ENCODE measurements around the gene DHX16. TPM values are rescaled to one million over a fixed set of nuclear protein-coding genes. Genes with fewer than 3 reads are reported as not detected.

The DHX16 gene
- total RNA-seq, 1 experiment from 2014 or later: 41.3 TPM

- Mint-ChIP-seq H3K27ac (ENCODE audit: low read depth, unreplicated experiment) (peak overlapping the region; percentile 80), H3K9me3 (ENCODE audit: unreplicated experiment) (no peaks in the 10 kb centered on the region), H3K4me1 (ENCODE audit: insufficient read depth, unreplicated experiment) (peaks cover 71% of the 10 kb centered on the region), H3K4me3 (ENCODE audit: unreplicated experiment) (peak overlapping the region; percentile 94), H3K27me3 (ENCODE audit: insufficient read depth, unreplicated experiment) (no peaks in the 10 kb centered on the region), H3K36me3 (ENCODE audit: insufficient read depth, unreplicated experiment) (peaks cover 36% of the 10 kb centered on the region)
- CTCF ChIA-PET: interaction anchor here (0.6 to 17.5 kb wide), 8 partner anchors 10 to 221 kb away, joined by 3 to 537 read pairs (median 4); partner anchors contain the start of genes MDC1 and TUBB
- intact Hi-C loops (cut with micrococcal nuclease): loop anchor here (1.0 to 5.0 kb wide), 3 partner anchors 32 to 191 kb away; partner anchors contain the start of gene MDC1
- BruUV-seq (replicated peaks): no TSS peak
- POLR2A ChIA-PET: interaction anchor here (0.6 to 6.5 kb wide), 16 partner anchors 10 to 425 kb away, joined by 3 to 251 read pairs (median 4); partner anchors contain the start of genes DDR1, DHX16, MDC1 and MRPS18B
- TF ChIP-seq, protein P1, sequence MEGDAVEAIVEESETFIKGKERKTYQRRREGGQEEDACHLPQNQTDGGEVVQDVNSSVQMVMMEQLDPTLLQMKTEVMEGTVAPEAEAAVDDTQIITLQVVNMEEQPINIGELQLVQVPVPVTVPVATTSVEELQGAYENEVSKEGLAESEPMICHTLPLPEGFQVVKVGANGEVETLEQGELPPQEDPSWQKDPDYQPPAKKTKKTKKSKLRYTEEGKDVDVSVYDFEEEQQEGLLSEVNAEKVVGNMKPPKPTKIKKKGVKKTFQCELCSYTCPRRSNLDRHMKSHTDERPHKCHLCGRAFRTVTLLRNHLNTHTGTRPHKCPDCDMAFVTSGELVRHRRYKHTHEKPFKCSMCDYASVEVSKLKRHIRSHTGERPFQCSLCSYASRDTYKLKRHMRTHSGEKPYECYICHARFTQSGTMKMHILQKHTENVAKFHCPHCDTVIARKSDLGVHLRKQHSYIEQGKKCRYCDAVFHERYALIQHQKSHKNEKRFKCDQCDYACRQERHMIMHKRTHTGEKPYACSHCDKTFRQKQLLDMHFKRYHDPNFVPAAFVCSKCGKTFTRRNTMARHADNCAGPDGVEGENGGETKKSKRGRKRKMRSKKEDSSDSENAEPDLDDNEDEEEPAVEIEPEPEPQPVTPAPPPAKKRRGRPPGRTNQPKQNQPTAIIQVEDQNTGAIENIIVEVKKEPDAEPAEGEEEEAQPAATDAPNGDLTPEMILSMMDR (IDR thresholded peaks at IDR 0.05; ENCODE audit: unreplicated experiment): peak; percentile 19
- peak; percentile 56 for DNase-seq (ENCODE audit: unreplicated experiment)
Measured at GRCh38 chr6:30685157-30686008, 12.6 kb upstream of the DHX16 start.

DNA sequence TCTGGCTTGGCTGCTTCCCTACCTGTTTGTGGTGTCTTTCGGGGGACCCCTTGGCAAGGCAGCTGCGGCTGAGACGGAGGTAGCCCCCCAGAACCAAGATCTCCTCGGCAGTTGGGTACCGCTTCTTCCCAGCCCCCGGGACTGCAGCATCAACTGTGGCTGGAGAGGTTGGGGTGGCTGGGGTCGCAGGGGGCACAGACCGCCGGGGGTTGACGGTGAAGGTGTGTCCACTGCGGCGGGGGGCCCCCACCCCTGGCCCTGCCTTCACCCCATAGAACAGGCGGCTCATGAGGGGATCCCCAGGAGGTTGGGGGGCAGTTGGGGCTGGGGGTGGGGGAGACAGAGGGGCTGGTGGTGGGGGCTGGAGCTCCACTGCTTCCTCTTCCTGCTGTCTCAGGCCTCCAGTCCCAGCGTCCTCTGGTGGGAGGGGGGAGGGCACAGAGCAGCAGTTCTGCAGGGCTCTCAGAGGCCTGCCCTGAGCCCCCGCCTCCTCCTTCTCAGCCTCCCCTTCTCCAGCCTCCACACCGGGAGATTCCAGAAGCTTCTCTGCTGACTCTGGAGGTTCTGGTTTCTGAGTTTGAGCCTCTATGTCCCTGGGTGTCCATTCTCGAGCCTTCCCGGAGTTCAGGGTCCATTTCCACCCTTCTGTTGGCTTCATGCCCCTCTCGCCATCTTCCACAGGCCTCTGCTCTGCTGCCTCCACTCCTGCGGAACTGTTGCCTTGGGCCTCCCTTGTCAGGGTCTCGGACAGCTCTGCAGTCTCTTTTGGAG lies 11.8 kb upstream of the DHX16 start:
- H3K4me1 Mint-ChIP-seq (ENCODE audit: insufficient read depth, unreplicated experiment): peaks cover 63% of the 10 kb centered on the region
- peak overlapping the region; percentile 80 for H3K27ac Mint-ChIP-seq (ENCODE audit: low read depth, unreplicated experiment)
- TF ChIP-seq, protein P1 (IDR thresholded peaks at IDR 0.05; ENCODE audit: unreplicated experiment): no peak
- intact Hi-C loops (cut with micrococcal nuclease): loop anchor here (5.0 kb wide), 1 partner anchor 138 kb away; no protein-coding TSS in a partner anchor
- no TSS peak for BruUV-seq (replicated peaks)
- no peaks in the 10 kb centered on the region for H3K9me3 Mint-ChIP-seq (ENCODE audit: unreplicated experiment)
- H3K27me3 Mint-ChIP-seq (ENCODE audit: insufficient read depth, unreplicated experiment): no peaks in the 10 kb centered on the region
- peak overlapping the region; percentile 94 for H3K4me3 Mint-ChIP-seq (ENCODE audit: unreplicated experiment)
- DNase-seq (ENCODE audit: unreplicated experiment): no peak
- H3K36me3 Mint-ChIP-seq (ENCODE audit: insufficient read depth, unreplicated experiment): peaks cover 44% of the 10 kb centered on the region
- POLR2A ChIA-PET: interaction anchor here (0.6 to 6.5 kb wide), 12 partner anchors 11 to 395 kb away, joined by 3 to 251 read pairs (median 5); partner anchors contain the start of genes DDR1, MDC1, MRPS18B and PPP1R10
- CTCF ChIA-PET: interaction anchor here (0.6 to 17.5 kb wide), 8 partner anchors 9 to 221 kb away, joined by 3 to 537 read pairs (median 4); partner anchors contain the start of genes MDC1 and TUBB

DNA sequence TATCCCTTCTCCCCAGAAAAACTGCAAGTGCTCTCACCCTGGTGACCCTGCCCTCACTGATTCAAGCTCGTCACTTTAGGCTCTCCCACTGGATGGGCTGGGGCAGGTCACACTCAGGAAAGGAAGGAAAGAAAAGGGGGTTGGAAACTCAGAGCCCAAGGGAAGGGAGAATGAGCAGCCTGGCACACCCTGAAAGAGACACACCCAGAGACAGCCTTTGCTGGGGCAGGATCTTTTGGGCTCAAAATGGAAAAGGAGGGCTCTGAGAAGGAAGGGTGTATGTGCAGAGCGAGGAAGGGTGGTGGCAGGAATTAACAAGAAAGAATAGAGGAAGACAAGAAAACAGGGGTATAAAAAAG lies 11.2 kb upstream of the DHX16 start:
- TF ChIP-seq, protein P1 (IDR thresholded peaks at IDR 0.05; ENCODE audit: unreplicated experiment): no peak
- H3K9me3 Mint-ChIP-seq (ENCODE audit: unreplicated experiment): no peaks in the 10 kb centered on the region
- peaks cover 50% of the 10 kb centered on the region for H3K36me3 Mint-ChIP-seq (ENCODE audit: insufficient read depth, unreplicated experiment)
- intact Hi-C loops (cut with micrococcal nuclease): no loop called here
- no TSS peak for BruUV-seq (replicated peaks)
- H3K27me3 Mint-ChIP-seq (ENCODE audit: insufficient read depth, unreplicated experiment): no peaks in the 10 kb centered on the region
- POLR2A ChIA-PET: interaction anchor here (0.6 to 6.5 kb wide), 14 partner anchors 11 to 280 kb away, joined by 3 to 251 read pairs (median 4); partner anchors contain the start of genes DDR1, DHX16, FLOT1 and MDC1
- no peak for DNase-seq (ENCODE audit: unreplicated experiment)
- peaks cover 61% of the 10 kb centered on the region for H3K4me1 Mint-ChIP-seq (ENCODE audit: insufficient read depth, unreplicated experiment)
- H3K27ac Mint-ChIP-seq (ENCODE audit: low read depth, unreplicated experiment): peak overlapping the region; percentile 80
- CTCF ChIA-PET: interaction anchor here (0.7 to 17.5 kb wide), 3 partner anchors 43 to 66 kb away, joined by 3 to 537 read pairs (median 3); partner anchors contain the start of genes MDC1 and TUBB
- H3K4me3 Mint-ChIP-seq (ENCODE audit: unreplicated experiment): peak overlapping the region; percentile 94
